GM21825 (cell line): ENCODE data around the gene RBM34.
"Not testable (repeated sequence)": the region's sequence is repeated elsewhere in the genome, so short reads cannot be mapped to it uniquely, and the experiment has no call there.

ENCODE experiments used
- ATAC-seq: cut with Tn5 transposase; IDR thresholded peaks from one replicate; pipeline ENCODE4 v1.9.1; 2021; ENCODE audit warnings: mild to moderate bottlenecking, moderate library complexity; ENCODE audit not compliant: unreplicated experiment

Gene RBM34

DNA sequence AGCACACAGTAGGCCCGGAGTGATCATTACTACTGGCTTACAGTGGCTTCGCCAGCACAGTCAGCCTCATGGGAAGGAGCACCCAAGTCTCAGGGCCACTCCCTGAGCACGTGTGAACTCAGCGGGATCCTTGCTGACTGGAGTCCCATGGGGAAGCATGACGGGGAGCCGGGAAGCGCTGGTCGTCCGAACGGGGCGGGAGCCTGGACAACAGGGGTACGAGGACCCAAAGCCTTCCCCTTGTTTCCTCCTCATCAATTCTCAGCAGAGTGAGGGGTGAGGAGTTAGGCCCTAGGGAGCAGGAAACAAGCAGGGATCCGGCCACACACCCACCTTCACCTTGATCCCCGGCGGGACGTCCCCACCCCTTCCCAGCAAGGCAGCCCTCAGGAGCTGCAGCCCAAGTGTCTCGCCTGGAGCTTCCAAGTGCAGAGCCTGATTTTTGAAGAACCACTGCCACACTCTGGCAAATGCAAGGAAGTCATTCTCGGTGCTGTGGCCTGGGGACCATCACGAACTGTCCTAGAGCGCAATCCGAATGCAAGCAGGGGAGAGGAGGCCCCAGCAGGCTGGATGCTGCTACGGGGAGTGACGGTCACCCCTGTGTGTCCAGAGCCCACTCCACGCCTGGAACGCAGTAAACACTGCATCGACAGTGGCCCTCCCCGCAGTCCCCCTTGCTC lies 67.9 kb downstream of the RBM34 start:
- no peak for ATAC-seq

DNA sequence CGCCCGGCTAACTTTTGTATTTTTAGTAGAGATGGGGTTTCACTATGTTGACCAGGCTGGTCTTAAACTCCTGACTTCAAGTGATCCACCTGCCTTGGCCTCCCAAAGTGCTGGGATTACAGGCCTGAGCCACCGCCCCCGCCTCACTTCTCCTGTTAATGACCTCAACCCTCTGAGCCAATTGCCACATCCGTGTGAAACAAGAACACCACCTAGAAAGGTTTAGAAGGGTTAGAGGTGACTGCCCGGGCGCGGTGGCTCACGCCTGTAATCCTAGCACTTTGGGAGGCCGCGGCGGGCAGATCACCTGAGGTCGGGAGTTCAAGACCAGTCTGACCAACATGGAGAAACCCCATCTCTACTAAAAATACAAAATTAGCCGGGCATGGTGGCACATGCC lies 68.6 kb downstream of the RBM34 start:
- not testable (repeated sequence) for ATAC-seq

DNA sequence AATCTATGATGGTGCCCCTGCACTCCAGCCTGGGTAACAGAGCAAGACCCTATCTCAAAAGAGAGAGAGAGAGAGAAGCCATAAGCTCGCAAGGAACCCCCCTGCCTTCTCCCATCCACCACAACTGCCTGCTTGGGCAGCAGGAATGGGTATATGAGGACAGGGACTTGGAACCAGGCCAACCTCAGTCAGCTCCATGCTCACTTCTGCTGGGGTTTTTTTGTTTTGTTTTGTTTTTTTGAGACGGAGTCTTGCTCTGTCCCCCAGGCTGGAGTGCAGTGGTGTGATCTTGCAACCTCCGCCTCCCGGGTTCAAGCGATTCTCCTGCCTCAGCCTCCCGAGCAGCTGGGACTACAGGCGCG lies 69.0 kb downstream of the RBM34 start:
- not testable (repeated sequence) for ATAC-seq

DNA sequence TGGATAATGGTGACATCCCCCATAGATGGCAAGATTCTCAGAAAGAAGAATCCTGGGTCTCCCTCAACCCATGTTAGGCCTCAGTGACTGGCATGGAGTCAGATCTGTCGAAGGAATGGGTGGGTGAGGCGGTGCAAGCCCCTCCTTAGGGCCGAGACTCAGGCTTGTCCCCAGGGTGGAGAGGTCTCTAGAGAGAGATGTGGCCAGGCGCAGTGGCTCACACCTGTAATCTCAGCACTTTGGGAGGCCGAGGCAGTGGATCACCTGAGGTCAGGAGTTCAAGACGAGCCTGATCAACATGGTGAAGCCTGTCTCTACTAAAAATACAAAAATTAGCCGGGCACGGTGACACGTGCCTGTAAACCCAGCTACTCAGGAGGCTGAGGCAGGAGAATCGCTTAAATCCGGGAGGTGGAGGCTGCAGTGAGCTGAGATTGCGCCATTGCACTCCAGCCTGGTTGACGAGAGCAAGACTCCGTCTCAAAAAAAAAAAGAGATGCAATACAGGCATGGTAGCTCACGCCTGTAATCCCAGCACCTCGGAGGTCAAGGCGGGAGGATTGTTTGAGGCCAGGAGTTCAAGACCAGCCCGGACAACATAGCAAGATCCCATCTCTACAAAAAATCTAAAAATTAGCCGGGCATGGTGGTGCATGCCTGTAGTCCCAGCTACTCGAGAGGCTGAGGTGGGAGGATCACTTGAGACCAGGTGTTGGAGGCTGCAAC lies 69.6 kb downstream of the RBM34 start:
- ATAC-seq: not testable (repeated sequence)

DNA sequence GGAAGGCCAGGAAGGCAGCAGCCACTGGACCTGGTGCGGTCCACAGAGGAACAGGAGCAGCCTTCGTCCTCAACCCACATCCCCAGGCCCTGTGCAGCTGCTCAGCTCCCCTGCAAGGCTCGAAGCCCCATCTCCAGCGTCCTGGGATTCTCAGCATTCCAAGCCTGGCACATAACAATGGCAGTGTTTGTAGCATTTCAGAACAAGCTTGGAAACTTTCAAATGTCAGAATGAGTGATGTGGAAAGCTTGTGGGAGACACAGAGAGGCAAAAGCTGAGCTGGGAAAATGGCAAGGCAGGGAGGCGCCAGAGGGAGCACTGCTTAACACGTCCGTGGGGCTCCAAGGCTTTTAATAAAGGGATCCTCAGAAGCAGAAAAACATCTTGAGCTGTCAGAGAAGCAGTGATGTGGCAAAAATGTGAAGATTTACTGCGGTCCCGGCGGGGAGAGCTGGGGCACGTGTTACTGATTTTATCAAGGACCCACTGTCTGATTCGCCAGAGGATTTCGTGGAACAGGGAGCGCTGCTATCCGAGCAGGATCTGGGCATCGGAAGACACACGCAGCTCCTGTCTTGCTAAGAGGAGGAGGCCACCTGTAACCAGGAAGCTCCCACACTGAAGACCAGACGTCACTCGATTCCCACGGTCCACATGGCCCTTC lies 70.5 kb downstream of the RBM34 start:
- no peak for ATAC-seq

DNA sequence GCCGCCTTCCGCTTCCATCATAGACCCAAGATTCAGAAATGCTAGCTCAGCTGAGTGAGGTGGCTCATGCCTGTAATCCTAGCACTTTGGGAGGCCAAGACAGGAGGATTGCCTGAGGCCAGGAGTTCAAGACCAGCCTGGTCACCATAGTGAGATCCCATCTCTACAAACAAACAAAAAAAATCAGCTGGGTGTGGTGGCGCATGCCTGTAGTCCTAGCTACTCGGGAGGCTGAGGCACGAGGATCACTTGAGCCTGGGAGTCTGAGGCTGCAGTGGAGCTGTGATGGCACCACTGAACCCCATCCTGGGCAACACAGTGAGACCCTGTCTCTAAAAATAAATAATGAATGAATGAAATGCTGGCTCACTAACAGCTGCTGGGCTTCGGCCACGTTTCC lies 72.1 kb downstream of the RBM34 start:
- ATAC-seq: no peak

DNA sequence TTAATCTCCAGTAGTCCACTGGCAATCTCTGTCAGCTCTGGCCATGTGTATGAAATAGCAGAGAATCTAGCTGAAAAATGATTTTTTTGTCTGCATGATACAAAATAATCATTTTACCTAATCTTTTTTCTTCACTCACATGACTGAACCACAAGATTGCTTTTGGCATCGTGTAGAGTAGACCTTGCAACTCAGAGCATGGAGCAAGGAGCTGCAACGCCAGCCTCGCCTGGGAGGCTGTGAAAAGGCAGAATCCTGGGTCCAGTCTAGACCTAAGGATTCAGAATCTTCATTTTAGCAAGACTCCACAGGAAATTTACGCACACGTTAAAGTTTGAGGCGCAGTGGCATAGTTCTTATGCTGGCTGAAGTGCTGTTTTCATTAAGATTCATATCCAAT lies 72.6 kb downstream of the RBM34 start:
- ATAC-seq: no peak

DNA sequence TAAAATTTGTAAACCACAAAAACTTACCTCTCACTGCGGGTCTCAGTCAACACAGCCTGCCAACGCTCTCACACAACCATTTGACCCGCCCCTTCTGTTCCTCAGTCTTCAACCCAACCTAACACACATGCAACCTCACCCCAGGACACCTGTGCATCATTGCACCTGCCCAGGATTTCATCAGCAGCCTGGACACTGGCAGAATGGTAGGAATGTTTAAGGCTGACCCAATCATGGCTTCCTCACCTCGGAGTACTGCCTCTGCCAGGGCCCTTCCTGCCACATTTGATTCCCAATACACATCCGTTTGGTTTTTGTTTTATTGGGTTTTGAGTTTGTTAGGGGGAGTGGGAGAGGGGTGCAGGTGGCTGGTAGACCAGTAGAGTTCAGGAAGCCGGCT lies 73.1 kb downstream of the RBM34 start:
- ATAC-seq: no peak

DNA sequence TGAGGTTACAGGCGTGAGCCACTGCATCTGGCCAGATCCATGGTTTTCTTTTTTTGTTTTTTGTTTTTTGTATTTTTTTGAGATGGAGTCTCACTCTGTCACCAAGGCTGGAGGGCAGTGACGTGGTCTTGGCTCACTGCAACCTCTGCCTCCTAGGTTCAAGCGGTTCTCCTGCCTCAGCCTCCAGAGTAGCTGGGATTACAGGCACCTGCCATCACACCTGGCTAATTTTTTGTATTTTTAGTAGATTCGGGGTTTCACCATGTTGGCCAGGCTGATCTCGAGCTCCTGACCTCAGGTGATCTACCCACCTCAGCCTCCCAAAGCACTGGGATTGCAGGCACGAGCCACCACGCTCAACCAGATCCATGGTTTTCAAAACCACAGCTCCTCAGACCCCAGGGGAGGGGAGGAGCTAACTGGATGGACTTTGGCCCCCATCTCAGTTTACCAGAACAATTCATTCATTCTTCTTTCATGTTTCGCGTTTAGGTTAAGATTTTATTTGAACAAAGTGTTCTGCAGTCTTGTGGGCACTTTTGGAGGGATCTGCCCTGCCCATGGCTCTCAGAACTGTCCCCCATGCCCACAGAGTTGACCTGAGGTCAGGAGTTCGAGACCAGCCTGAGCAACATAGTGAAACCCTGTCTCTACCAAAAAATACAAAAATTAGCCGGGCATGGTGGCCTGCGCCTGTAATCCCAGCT lies 75.5 kb downstream of the RBM34 start:
- not testable (repeated sequence) for ATAC-seq
